Stomach smooth muscle (tissue), 2 donors: ENCODE measurements around the gene ETV6.

Experiments
- H3K27ac ChIP-seq: one replicate; pipeline ENCODE4 v1.7.0; 2013; ENCODE audit warnings: mild to moderate bottlenecking, low read length, inconsistent platforms
- H3K27me3 ChIP-seq, 2 donors: one replicate each; pipeline ENCODE4 v1.7.0; 2013; ENCODE audit warnings: low read length in 2 of 2; ENCODE audit not compliant: insufficient read depth in 2 of 2, control insufficient read depth in 1 of 2
- H3K36me3 ChIP-seq, 2 donors: one replicate each; pipeline ENCODE4 v1.7.0; 2013; ENCODE audit warnings: low read length in 2 of 2; ENCODE audit not compliant: control insufficient read depth in 2 of 2, insufficient read depth in 2 of 2
- H3K4me1 ChIP-seq: one replicate; pipeline ENCODE4 v1.7.0; 2013; ENCODE audit warnings: low read length; ENCODE audit not compliant: control insufficient read depth, insufficient read depth
- H3K4me3 ChIP-seq, 2 donors: one replicate each; pipeline ENCODE4 v1.7.0; 2013; ENCODE audit warnings: low read length in 2 of 2
- H3K9ac ChIP-seq, 2 donors: one replicate each; pipeline ENCODE4 v1.7.0; 2013; ENCODE audit warnings: low read length in 2 of 2, mild to moderate bottlenecking in 1 of 2
- H3K9me3 ChIP-seq, 2 donors: one replicate each; pipeline ENCODE4 v1.7.0; 2013; ENCODE audit warnings: low read length in 2 of 2; ENCODE audit not compliant: control insufficient read depth in 2 of 2
- donor health status: healthy.
- donor health status: Pancreatic carcinoma.

ETV6 gene

GRCh38 chr12:11725686-11726085, 76.2 kb downstream of the ETV6 start:
- Histone ChIP-seq H3K9ac (no peak overlapping the region), H3K36me3 (no peaks in the 10 kb centered on the region), H3K9me3 (no peaks in the 10 kb centered on the region), H3K27ac (peak overlapping the region; percentile 49), H3K4me3 (no peak overlapping the region), H3K4me1 (peaks cover 38% of the 10 kb centered on the region), H3K27me3 (no peaks in the 10 kb centered on the region)

DNA sequence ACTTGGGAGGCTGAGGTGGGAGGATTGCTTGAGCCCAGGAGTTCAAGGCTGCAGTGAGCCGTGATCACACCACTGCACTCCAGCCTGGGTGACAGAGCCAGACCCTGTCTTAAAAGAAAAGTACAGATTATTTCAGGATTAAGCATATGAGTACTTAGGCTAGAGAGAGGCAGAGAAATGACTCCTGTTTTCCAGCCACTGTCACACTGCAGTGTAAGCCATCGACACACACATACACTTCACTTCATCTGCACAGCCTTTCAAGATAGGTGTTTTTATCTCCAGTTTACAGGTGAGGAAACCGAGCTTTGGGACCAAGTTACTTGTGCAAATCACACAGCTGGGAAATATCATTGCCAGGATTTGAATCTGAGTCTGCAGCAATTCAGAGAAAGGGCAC, 77.2 kb downstream of the ETV6 start:
- no peaks in the 10 kb centered on the region for H3K36me3 ChIP-seq
- no peaks in the 10 kb centered on the region for H3K27me3 ChIP-seq
- no peaks in the 10 kb centered on the region for H3K9me3 ChIP-seq
- peaks cover 38% of the 10 kb centered on the region for H3K4me1 ChIP-seq
- H3K4me3 ChIP-seq = no peak overlapping the region
- peak overlapping the region; percentile 2 to 13 for H3K9ac ChIP-seq
- peak overlapping the region; percentile 73 for H3K27ac ChIP-seq

DNA sequence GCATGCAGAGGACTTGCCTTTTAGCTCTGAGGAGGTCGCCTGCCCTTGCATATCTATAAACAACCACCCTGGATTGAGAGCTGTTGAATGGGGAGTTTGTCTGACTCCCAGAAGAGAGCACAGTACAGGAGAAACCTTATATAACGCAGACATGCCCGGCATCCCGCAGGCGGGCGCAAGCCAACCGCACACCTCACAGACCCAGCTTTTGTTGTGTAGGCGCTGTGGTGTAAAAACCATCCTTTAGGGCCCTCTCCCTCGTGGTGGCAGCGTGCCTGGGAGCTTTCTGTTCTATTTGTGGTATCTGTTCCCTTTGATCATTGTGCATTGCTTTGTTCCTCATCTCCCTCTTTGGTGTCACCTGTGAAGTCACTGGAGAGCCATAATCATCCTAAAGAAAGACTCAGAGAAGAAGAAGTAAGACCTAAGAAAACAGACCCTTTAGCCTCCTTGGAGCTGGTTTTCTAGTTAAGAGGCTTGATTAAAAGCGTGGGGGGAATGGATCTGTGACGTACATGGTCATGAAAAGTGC, 77.7 kb downstream of the ETV6 start:
- H3K4me1 ChIP-seq = peaks cover 42% of the 10 kb centered on the region
- peak overlapping the region in 1 of 2 donors; percentile 15 for H3K4me3 ChIP-seq
- no peaks in the 10 kb centered on the region for H3K9me3 ChIP-seq
- H3K9ac ChIP-seq = peak overlapping the region in 1 of 2 donors; percentile 2
- no peaks in the 10 kb centered on the region for H3K27me3 ChIP-seq
- H3K27ac ChIP-seq = peak overlapping the region; percentile 73
- H3K36me3 ChIP-seq = no peaks in the 10 kb centered on the region

DNA sequence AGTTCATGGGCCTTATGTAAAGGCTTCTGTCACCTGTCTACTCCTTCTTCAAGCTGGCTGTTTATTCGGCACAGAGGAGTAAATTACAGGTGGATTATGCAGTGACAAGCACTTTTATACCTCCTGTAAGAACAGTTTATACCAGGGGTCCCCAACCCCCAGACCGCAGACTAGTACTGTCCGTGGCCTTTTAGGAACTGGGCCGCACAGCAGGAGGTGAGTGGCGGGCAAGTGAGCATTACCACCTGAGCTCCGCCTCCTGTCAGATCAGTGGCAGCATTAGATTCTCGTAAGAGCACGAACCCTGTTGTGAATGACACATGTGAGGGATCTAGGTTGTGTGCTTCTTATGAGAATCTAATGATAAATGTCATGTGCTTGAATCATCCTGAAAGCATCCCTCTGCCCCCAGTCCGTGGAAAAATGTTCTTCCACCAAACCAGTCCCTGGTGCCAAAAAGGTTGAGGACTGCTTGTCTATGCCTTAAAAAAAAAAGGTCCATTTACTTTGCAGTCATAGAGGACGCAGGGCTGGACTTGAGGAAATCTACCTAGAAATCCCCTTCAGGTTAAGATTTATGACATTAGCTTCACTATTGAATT, 78.8 kb downstream of the ETV6 start:
- peak overlapping the region; percentile 73 for H3K27ac ChIP-seq

GRCh38 chr12:11729008-11729407, 79.5 kb downstream of the ETV6 start:
- H3K36me3 ChIP-seq = no peaks in the 10 kb centered on the region
- no peaks in the 10 kb centered on the region for H3K9me3 ChIP-seq
- H3K4me3 ChIP-seq = no peak overlapping the region
- H3K27me3 ChIP-seq = no peaks in the 10 kb centered on the region
- H3K27ac ChIP-seq = no peak overlapping the region
- peaks cover 37% of the 10 kb centered on the region for H3K4me1 ChIP-seq
- no peak overlapping the region for H3K9ac ChIP-seq

More for the DNA sequence above, 78.8 kb downstream of the ETV6 start:
- Histone ChIP-seq H3K4me1 (peaks cover 38% of the 10 kb centered on the region), H3K9ac (no peak overlapping the region), H3K27me3 (no peaks in the 10 kb centered on the region), H3K36me3 (no peaks in the 10 kb centered on the region), H3K9me3 (no peaks in the 10 kb centered on the region), H3K4me3 (no peak overlapping the region)

DNA sequence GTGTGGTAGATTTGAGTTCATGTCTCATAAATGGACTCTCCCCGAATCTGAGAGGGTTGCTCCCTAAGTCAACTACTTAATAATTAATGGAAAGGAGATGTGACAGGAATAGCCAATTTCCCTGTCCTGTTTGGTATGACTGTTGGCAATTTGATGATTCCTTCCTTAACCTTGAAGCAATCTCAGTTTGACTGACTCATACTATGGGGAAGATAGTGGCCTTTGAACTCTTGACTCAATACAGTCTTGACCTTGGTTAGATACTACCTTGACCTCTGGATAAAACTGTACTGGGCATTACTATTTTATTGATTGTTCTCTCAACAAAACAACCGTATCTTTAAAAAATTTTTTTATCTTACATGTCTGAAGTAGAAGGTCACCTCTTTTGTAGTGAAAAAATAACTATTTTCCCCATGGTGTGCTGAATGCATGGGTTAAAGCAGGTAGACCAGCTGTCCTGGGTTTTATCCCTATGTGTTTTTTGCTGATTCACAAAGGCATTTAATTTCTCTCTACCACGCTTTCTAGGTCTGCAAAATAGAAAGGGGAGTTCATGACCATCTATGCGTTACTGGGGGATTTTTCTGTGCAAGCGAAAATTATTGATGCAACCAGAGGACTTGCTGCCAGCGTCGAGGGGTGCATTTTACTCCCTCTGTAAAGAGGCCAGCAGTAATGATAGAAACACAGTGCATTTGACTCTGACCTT, 80.1 kb downstream of the ETV6 start:
- no peaks in the 10 kb centered on the region for H3K27me3 ChIP-seq
- no peaks in the 10 kb centered on the region for H3K36me3 ChIP-seq
- no peak overlapping the region for H3K27ac ChIP-seq
- H3K4me3 ChIP-seq = no peak overlapping the region
- no peaks in the 10 kb centered on the region for H3K9me3 ChIP-seq
- H3K4me1 ChIP-seq = peaks cover 31% of the 10 kb centered on the region
- no peak overlapping the region for H3K9ac ChIP-seq

DNA sequence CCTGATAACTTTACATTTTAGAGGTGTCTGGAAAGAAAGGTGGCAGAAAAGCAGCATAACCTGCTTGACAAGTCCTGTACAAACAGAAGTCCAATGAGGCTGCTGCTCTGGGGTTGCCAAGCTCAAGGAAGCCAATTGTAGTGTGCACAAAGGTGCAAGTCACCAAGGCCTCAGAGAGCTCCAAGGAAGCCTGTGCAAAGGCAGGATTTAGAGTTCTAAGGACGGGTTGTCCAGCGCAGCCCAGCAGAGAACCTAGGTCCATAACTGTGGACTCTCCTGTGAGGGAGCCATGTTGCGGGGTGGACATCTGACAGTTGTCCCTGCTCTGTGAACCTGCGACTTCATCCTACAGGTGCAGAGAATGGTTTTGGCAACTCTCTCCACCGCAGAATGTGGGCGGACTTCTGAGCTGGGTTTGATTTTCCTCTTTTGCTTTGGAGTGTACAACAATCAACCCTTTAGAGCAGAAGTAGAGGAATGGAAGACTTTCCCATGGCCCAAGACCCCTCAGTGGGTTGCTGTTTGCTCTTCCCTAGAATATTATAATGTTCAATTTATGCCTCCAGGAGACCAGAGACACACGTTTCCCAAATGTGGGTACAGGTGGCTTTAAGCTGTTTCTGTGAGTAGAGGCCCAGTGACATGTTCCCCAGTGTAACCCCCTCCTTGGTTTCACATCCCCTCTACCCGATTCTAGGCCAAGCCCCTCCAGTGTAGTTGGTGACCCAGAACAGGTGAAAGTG, 81.0 kb downstream of the ETV6 start:
- Histone ChIP-seq H3K4me3 (no peak overlapping the region), H3K9me3 (no peaks in the 10 kb centered on the region), H3K36me3 (no peaks in the 10 kb centered on the region), H3K27me3 (no peaks in the 10 kb centered on the region), H3K27ac (peak overlapping the region; percentile 46), H3K4me1 (peaks cover 24% of the 10 kb centered on the region), H3K9ac (no peak overlapping the region)

GRCh38 chr12:11731042-11731357, 81.5 kb downstream of the ETV6 start:
- Histone ChIP-seq H3K27ac (peak overlapping the region; percentile 46), H3K9me3 (no peaks in the 10 kb centered on the region), H3K4me3 (no peak overlapping the region), H3K27me3 (no peaks in the 10 kb centered on the region), H3K9ac (no peak overlapping the region), H3K4me1 (peaks cover 21% of the 10 kb centered on the region), H3K36me3 (no peaks in the 10 kb centered on the region)

- Histone ChIP-seq H3K4me1 (peaks cover 21% of the 10 kb centered on the region), H3K27ac (no peak overlapping the region)
Measured at GRCh38 chr12:11731455-11731854, 82.0 kb downstream of the ETV6 start.

DNA sequence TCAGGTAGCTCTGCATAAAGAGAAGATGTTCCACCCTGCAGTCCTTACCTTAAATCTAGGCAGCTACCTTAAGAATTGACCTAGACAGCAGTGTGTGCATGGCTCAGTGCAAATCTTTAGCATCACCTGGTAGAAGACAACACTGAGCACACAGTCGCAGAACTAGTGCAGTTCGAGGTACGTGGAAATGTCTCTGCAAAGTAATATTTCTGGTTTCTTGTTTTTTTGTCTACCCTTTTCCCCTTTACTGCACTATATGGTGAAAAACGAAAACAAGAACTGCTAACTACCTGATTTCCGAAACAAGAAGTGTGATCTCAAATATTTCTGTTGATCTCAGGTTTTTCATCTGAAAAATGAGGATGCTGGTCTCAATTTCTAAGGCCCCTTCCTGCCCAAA, 82.5 kb downstream of the ETV6 start:
- no peak overlapping the region for H3K9ac ChIP-seq
- no peaks in the 10 kb centered on the region for H3K36me3 ChIP-seq
- H3K4me1 ChIP-seq = peaks cover 19% of the 10 kb centered on the region
- H3K9me3 ChIP-seq = no peaks in the 10 kb centered on the region
- H3K27ac ChIP-seq = no peak overlapping the region
- no peaks in the 10 kb centered on the region for H3K27me3 ChIP-seq
- H3K4me3 ChIP-seq = no peak overlapping the region

More at GRCh38 chr12:11731455-11731854, 82.0 kb downstream of the ETV6 start:
- Histone ChIP-seq H3K9ac (no peak overlapping the region), H3K4me3 (no peak overlapping the region), H3K27me3 (no peaks in the 10 kb centered on the region), H3K9me3 (no peaks in the 10 kb centered on the region), H3K36me3 (no peaks in the 10 kb centered on the region)
